IMR-90 (cell line): ENCODE measurements around the gene CPXM2. TPM values are rescaled to one million over a fixed set of nuclear protein-coding genes. Genes with fewer than 3 reads are reported as not detected.

Experiments used
- ATAC-seq: fragments of 200-7000 bp; cut with Tn5 transposase; 2 replicates; pipeline ENCODE4 v1.9.1; 2020; ENCODE audit warnings: low read depth, mild to moderate bottlenecking, moderate library complexity
- BruUV-seq: library from RNA; stranded (reverse); fragments of 400-500 nt; replicated peaks from 2 replicates; lab custom pipeline; 2021; lab: Mats Ljungman, UMichigan
- CTCF ChIA-PET: fragments of 300-600 bp; formaldehyde crosslinking; extraction: SDS; loops from one replicate; lab custom pipeline; 2021; ENCODE audit warnings: antibody characterized with exemption; lab: Yijun Ruan, JAX
- POLR2A ChIA-PET: fragments of 300-600 bp; sonication (Branson Sonifier 250); formaldehyde crosslinking; loops from one replicate; lab custom pipeline; 2022; ENCODE audit warnings: antibody characterized with exemption; ENCODE audit not compliant: unreplicated experiment; lab: Charles Lee
- DNase-seq: peaks from one replicate; pipeline ENCODE4 v3.0.0; 2013
- H2AFZ ChIP-seq: replicated peaks from 2 replicates; pipeline ENCODE3; 2013; ENCODE audit warnings: low read length, mild to moderate bottlenecking; ENCODE audit not compliant: poor library complexity
- H2AK5ac ChIP-seq: 2 replicates; pipeline ENCODE4 v1.6.1; 2013; ENCODE audit warnings: low read depth, low read length, inconsistent platforms
- H2AK9ac ChIP-seq: replicated peaks from 2 replicates; pipeline ENCODE3; 2013; ENCODE audit warnings: mild to moderate bottlenecking, low read depth, low read length, moderate library complexity; ENCODE audit not compliant: poor library complexity
- H2BK120ac ChIP-seq: 2 replicates; pipeline ENCODE4 v1.6.1; 2013; ENCODE audit warnings: low read depth, low read length, inconsistent platforms
- H2BK15ac ChIP-seq: 3 replicates; pipeline ENCODE4 v1.6.1; 2013; ENCODE audit warnings: low read depth, low read length, inconsistent platforms
- H2BK20ac ChIP-seq: 2 replicates; pipeline ENCODE4 v1.6.1; 2013; ENCODE audit warnings: low read depth, mild to moderate bottlenecking, inconsistent platforms, low read length, moderate library complexity
- H2BK5ac ChIP-seq: 2 replicates; pipeline ENCODE4 v1.6.1; 2013; ENCODE audit warnings: mild to moderate bottlenecking, low read depth, low read length, inconsistent platforms; ENCODE audit not compliant: poor library complexity, severe bottlenecking
- H3K14ac ChIP-seq: replicated peaks from 2 replicates; pipeline ENCODE4 v1.6.1; 2013; ENCODE audit warnings: low read depth, low read length, inconsistent platforms
- H3K18ac ChIP-seq: 2 replicates; pipeline ENCODE4 v1.6.1; 2013; ENCODE audit warnings: low read depth, low read length, control low read depth
- H3K23ac ChIP-seq: 2 replicates; pipeline ENCODE4 v1.6.1; 2013; ENCODE audit warnings: low read depth, low read length, inconsistent platforms
- H3K27ac ChIP-seq: 2 replicates; pipeline ENCODE4 v1.5.1; 2013; ENCODE audit warnings: mild to moderate bottlenecking, control low read depth, low read length; ENCODE audit not compliant: insufficient read depth
- H3K27me3 ChIP-seq: 2 replicates; pipeline ENCODE4 v1.6.1; 2013; ENCODE audit warnings: low read length; ENCODE audit not compliant: control insufficient read depth, insufficient read depth
- H3K36me3 ChIP-seq: 2 replicates; pipeline ENCODE4 v1.6.1; 2013; ENCODE audit warnings: low read length, mixed read lengths; ENCODE audit not compliant: control insufficient read depth, insufficient read depth
- H3K4ac ChIP-seq: 2 replicates; pipeline ENCODE4 v1.6.1; 2013; ENCODE audit warnings: low read depth, low read length, inconsistent platforms
- H3K4me1 ChIP-seq: 2 replicates; pipeline ENCODE4 v1.6.1; 2013; ENCODE audit warnings: low read length, mixed read lengths; ENCODE audit not compliant: control insufficient read depth, insufficient read depth
- H3K4me2 ChIP-seq: 2 replicates; pipeline ENCODE4 v1.6.1; 2013; ENCODE audit warnings: low read depth, mild to moderate bottlenecking, control low read depth, low read length, moderate library complexity
- H3K4me3 ChIP-seq: 2 replicates; pipeline ENCODE4 v1.5.1; 2013; ENCODE audit warnings: low read depth, mild to moderate bottlenecking, control low read depth, low read length, moderate library complexity; ENCODE audit not compliant: insufficient read depth
- H3K56ac ChIP-seq: 2 replicates; pipeline ENCODE4 v1.6.1; 2013; ENCODE audit warnings: low read length, inconsistent platforms; ENCODE audit not compliant: insufficient read depth; ENCODE audit errors: extremely low read depth
- H3K79me1 ChIP-seq, 2 experiments: 2 replicates each; pipeline ENCODE4 v1.6.1; 2013; ENCODE audit warnings: low read length in 2 of 2, inconsistent platforms in 1 of 2, low read depth in 1 of 2
- H3K9ac ChIP-seq: 2 replicates; pipeline ENCODE4 v1.6.1; 2013; ENCODE audit warnings: low read depth, low read length, control low read depth
- H3K9me1 ChIP-seq: 2 replicates; pipeline ENCODE4 v1.6.1; 2013; ENCODE audit warnings: low read length, inconsistent platforms; ENCODE audit not compliant: insufficient read depth
- H3K9me3 ChIP-seq: 2 replicates; pipeline ENCODE4 v1.6.1; 2013; ENCODE audit warnings: low read length; ENCODE audit not compliant: control insufficient read depth, insufficient read depth
- H4K20me1 ChIP-seq: 2 replicates; pipeline ENCODE4 v1.6.1; 2013; ENCODE audit warnings: low read length, inconsistent platforms; ENCODE audit not compliant: insufficient read depth
- H4K5ac ChIP-seq: 2 replicates; pipeline ENCODE4 v1.6.1; 2013; ENCODE audit warnings: mild to moderate bottlenecking, low read depth, low read length, control low read depth
- H4K8ac ChIP-seq, 2 experiments: 2 replicates each; pipeline ENCODE4 v1.6.1; 2013; ENCODE audit warnings: low read depth in 2 of 2, low read length in 2 of 2, control low read depth in 1 of 2, inconsistent platforms in 1 of 2
- H4K91ac ChIP-seq: 2 replicates; pipeline ENCODE4 v1.6.1; 2013; ENCODE audit warnings: low read depth, low read length, inconsistent platforms; ENCODE audit not compliant: insufficient read depth
- BHLHE40 ChIP-seq: fragments of 150-350 bp; IDR thresholded peaks from 2 replicates; pipeline ENCODE4 v1.6.1; 2016; ENCODE audit warnings: mild to moderate bottlenecking, low read depth, low read length
- CHD1 ChIP-seq: IDR thresholded peaks from 2 replicates; pipeline ENCODE4 v1.6.1; 2012; ENCODE audit warnings: low read depth, low read length, improper control_type of control experiment
- ELK1 ChIP-seq: fragments of 150-350 bp; IDR thresholded peaks from 2 replicates; pipeline ENCODE4 v1.6.1; 2016; ENCODE audit warnings: low read depth, mild to moderate bottlenecking, low read length, moderate library complexity, borderline replicate concordance
- FOS ChIP-seq: fragments of 150-350 bp; IDR thresholded peaks from 2 replicates; pipeline ENCODE4 v1.6.1; 2016; ENCODE audit warnings: low read depth, low read length
- MAFK ChIP-seq: IDR thresholded peaks from 2 replicates; pipeline ENCODE4 v1.6.1; 2012; ENCODE audit warnings: low read depth, low read length, improper control_type of control experiment
- MAZ ChIP-seq: IDR thresholded peaks from 2 replicates; pipeline ENCODE4 v1.6.1; 2012; ENCODE audit warnings: low read depth, mild to moderate bottlenecking, low read length, improper control_type of control experiment, moderate library complexity, borderline replicate concordance
- MXI1 ChIP-seq: IDR thresholded peaks from 2 replicates; pipeline ENCODE4 v1.6.1; 2012; ENCODE audit warnings: low read depth, mild to moderate bottlenecking, low read length, moderate library complexity, borderline replicate concordance
- NFE2L2 ChIP-seq: fragments of 150-350 bp; IDR thresholded peaks from 2 replicates; pipeline ENCODE4 v1.6.1; 2016; ENCODE audit warnings: low read depth, mild to moderate bottlenecking, low read length
- POLR2A ChIP-seq: IDR thresholded peaks from 2 replicates; pipeline ENCODE4 v1.6.1; 2012; ENCODE audit warnings: mild to moderate bottlenecking, low read depth, low read length
- RAD21 ChIP-seq: IDR thresholded peaks from 2 replicates; pipeline ENCODE4 v1.6.1; 2012; ENCODE audit warnings: low read length, improper control_type of control experiment
- RFX5 ChIP-seq: IDR thresholded peaks from 2 replicates; pipeline ENCODE4 v1.8.0; 2012; ENCODE audit warnings: low read depth, mild to moderate bottlenecking, low read length, moderate library complexity
- SMC3 ChIP-seq: fragments of 150-350 bp; IDR thresholded peaks from 2 replicates; pipeline ENCODE4 v1.6.1; 2016; ENCODE audit warnings: low read depth, mild to moderate bottlenecking, antibody characterized with exemption, low read length, moderate library complexity
- USF2 ChIP-seq: fragments of 150-350 bp; IDR thresholded peaks from 2 replicates; pipeline ENCODE4 v1.6.1; 2017; ENCODE audit warnings: mild to moderate bottlenecking, antibody characterized with exemption, low read length, low read depth
- WGBS, 2 experiments: methylation state at CpG; one replicate each; pipeline versions ENCODE4 v1.1.5 to v1.1.7; 2013; ENCODE audit warnings: missing lambda C conversion rate in 2 of 2; ENCODE audit not compliant: insufficient read length in 1 of 2; ENCODE audit errors: extremely low coverage in 2 of 2; 5-methylcytosine and 5-hydroxymethylcytosine counted together
- dilution Hi-C: fragments of 300-500 bp; cut with HindIII; formaldehyde crosslinking; loops from one replicate; pipeline ENCODE4 v1.14.3; 2018; ENCODE audit warnings: low sequenced_read_pairs; ENCODE audit not compliant: unreplicated experiment
- in situ Hi-C: fragments of 300-500 bp; cut with MboI; formaldehyde crosslinking; loops from 3 replicates; pipeline ENCODE4 v1.14.3; 2019; ENCODE audit warnings: low sequenced_read_pairs, inconsistent platforms, mixed read lengths
- intact Hi-C: fragments of 100-400 bp; cut with micrococcal nuclease; formaldehyde crosslinking; loops from 2 replicates; pipeline ENCODE4 v1.10.0; 2022
- polyA plus RNA-seq, 3 experiments: library from polyadenylated mRNA; depleted of rRNA; stranded (reverse); fragments of >200 nt; gene quantifications; 2 replicates each; pipeline ENCODE4 v1.2.3, GENCODE V29; 2012; ENCODE audit warnings: low replicate concordance in 1 of 3
- total RNA-seq: library from RNA; depleted of rRNA; stranded (reverse); fragments of >200 nt; gene quantifications from 2 replicates; pipeline ENCODE4 v1.2.3, GENCODE V29; 2012
- TF ChIP-seq, protein P1 (sequence below): conservative IDR thresholded peaks from 2 replicates; pipeline ENCODE4 v1.5.1; 2012; ENCODE audit warnings: mild to moderate bottlenecking, low read depth, low read length, improper control_type of control experiment

CPXM2 gene
- total and polyA plus RNA-seq, 2 of the 4 experiments (the other 2 are of a cell fraction): not detected

- no peak for TF ChIP-seq MAZ
- TF ChIP-seq, protein P1, sequence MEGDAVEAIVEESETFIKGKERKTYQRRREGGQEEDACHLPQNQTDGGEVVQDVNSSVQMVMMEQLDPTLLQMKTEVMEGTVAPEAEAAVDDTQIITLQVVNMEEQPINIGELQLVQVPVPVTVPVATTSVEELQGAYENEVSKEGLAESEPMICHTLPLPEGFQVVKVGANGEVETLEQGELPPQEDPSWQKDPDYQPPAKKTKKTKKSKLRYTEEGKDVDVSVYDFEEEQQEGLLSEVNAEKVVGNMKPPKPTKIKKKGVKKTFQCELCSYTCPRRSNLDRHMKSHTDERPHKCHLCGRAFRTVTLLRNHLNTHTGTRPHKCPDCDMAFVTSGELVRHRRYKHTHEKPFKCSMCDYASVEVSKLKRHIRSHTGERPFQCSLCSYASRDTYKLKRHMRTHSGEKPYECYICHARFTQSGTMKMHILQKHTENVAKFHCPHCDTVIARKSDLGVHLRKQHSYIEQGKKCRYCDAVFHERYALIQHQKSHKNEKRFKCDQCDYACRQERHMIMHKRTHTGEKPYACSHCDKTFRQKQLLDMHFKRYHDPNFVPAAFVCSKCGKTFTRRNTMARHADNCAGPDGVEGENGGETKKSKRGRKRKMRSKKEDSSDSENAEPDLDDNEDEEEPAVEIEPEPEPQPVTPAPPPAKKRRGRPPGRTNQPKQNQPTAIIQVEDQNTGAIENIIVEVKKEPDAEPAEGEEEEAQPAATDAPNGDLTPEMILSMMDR: no peak
- TF ChIP-seq MAFK: no peak
- TF ChIP-seq FOS: no peak
- TF ChIP-seq SMC3: no peak
- TF ChIP-seq BHLHE40: no peak
- no peak for TF ChIP-seq POLR2A
- no peak for TF ChIP-seq CHD1
- TF ChIP-seq MXI1: no peak
- TF ChIP-seq USF2: no peak
- no peak for TF ChIP-seq RFX5
- no peak for TF ChIP-seq RAD21
- no peak for TF ChIP-seq NFE2L2
- TF ChIP-seq ELK1: no peak
- Histone ChIP-seq H3K9me3 (peaks cover 27% of the 10 kb centered on the region), H3K56ac (no peak overlapping the region), H4K20me1 (no peaks in the 10 kb centered on the region), H2AFZ (no peak overlapping the region), H2AK9ac (no peak overlapping the region), H2BK20ac (no peak overlapping the region), H3K23ac (no peak overlapping the region), H3K4me2 (no peak overlapping the region), H3K18ac (no peak overlapping the region), H4K91ac (no peak overlapping the region), H3K36me3 (no peaks in the 10 kb centered on the region), H2BK5ac (no peak overlapping the region), H3K27me3 (no peaks in the 10 kb centered on the region), H4K8ac (no peak overlapping the region), H3K9ac (no peak overlapping the region), H3K9me1 (no peaks in the 10 kb centered on the region), H2AK5ac (no peak overlapping the region), H3K27ac (no peak overlapping the region), H3K4me3 (no peak overlapping the region), H2BK15ac (no peak overlapping the region), H3K79me1 (no peaks in the 10 kb centered on the region), H2BK120ac (no peak overlapping the region), H3K4me1 (no peaks in the 10 kb centered on the region), H3K4ac (no peak overlapping the region), H3K14ac (no peak overlapping the region), H4K5ac (no peak overlapping the region)
- no TSS peak for BruUV-seq
- no peak for DNase-seq
- intact Hi-C loops: no loop called here
- no peak for ATAC-seq
- dilution Hi-C loops: no loop called here
- in situ Hi-C loops: no loop called here
- POLR2A ChIA-PET: no interaction called here
- WGBS, 2 experiments: 25% methylated on average over 6 of the region's 7 CpGs; no CpG with 5 or more reads in 1 of the 2 experiments
- CTCF ChIA-PET: no interaction called here
Measured at GRCh38 chr10:123929791-123930190, 38.2 kb upstream of the CPXM2 start.
